DOHH2 (cell line): ENCODE data around the gene SV2B.

ENCODE experiments used
- CTCF ChIP-seq: fragments of 200-600 bp; sonication (generic); IDR thresholded peaks from one replicate; pipeline ENCODE4 v1.5.1; 2014; ENCODE audit warnings: antibody characterized with exemption, mild to moderate bottlenecking, low read depth, low read length; ENCODE audit not compliant: poor library complexity, severe bottlenecking
- EZH2phosphoT487 ChIP-seq: fragments of 200-600 bp; sonication (generic); IDR thresholded peaks from 2 replicates; pipeline ENCODE4 v1.6.1; 2017; ENCODE audit warnings: borderline replicate concordance, mild to moderate bottlenecking, antibody characterized with exemption, low read length, moderate library complexity, mixed read lengths

GRCh38 chr15:91225741-91226140 lies 125.7 kb downstream of the SV2B start:
- TF ChIP-seq CTCF (no peak), EZH2phosphoT487 (no peak)
